ENCODE measurements around the gene GAS6.
"Not testable (repeated sequence)": the region's sequence is repeated elsewhere in the genome, so short reads cannot be mapped to it uniquely, and the experiment has no call there.

GAS6 gene

DNA sequence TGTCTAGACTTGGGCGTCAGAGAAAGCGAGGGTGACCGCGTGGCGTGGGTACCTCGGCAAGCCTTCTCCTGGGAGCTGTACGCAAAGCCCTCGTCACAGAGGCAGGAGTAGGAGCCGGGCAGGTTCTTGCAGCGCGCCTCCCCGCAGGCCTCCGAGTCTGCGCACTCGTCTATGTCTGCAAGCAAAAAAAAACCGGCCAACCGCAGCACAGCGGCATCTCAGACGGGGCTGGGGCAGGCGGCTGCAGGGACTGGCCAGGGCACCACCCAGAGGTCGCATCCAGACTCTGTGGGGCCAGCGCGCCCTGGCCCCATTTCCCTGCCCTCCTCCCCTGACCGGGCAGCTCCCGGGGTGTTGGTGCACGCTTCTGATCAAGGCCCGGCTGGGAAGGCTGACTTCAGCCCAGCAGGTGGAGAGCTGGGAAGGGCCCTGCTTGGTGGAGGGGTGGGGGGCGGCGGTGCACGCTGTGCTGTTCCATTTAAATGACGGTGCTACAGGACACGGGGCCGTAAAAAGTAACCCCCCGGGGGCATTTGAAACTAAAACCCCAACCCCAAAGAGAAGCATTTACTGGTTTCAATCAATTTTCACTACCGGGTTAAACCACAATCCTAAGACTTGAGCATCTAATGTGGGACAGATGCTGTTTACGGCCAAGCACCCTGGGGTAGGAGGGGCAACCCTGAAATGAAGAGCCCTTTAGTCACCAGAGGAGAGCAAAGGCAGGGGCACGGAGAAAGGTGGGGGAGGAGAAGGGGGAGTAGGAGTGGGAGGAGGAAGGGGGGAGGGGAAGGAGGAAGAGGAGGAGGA lies 28.2 kb downstream of the GAS6 start:
- TF ChIP-seq, protein P1, sequence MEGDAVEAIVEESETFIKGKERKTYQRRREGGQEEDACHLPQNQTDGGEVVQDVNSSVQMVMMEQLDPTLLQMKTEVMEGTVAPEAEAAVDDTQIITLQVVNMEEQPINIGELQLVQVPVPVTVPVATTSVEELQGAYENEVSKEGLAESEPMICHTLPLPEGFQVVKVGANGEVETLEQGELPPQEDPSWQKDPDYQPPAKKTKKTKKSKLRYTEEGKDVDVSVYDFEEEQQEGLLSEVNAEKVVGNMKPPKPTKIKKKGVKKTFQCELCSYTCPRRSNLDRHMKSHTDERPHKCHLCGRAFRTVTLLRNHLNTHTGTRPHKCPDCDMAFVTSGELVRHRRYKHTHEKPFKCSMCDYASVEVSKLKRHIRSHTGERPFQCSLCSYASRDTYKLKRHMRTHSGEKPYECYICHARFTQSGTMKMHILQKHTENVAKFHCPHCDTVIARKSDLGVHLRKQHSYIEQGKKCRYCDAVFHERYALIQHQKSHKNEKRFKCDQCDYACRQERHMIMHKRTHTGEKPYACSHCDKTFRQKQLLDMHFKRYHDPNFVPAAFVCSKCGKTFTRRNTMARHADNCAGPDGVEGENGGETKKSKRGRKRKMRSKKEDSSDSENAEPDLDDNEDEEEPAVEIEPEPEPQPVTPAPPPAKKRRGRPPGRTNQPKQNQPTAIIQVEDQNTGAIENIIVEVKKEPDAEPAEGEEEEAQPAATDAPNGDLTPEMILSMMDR (IDR thresholded peaks at IDR 0.05; ENCODE audit: insufficient read depth, low read depth, low read length, missing control alignments) = no peak
- H3K4me3 ChIP-seq (ENCODE audit: low read length) = no peak overlapping the region
- no peak for DNase-seq (ENCODE audit: low read depth)

DNA sequence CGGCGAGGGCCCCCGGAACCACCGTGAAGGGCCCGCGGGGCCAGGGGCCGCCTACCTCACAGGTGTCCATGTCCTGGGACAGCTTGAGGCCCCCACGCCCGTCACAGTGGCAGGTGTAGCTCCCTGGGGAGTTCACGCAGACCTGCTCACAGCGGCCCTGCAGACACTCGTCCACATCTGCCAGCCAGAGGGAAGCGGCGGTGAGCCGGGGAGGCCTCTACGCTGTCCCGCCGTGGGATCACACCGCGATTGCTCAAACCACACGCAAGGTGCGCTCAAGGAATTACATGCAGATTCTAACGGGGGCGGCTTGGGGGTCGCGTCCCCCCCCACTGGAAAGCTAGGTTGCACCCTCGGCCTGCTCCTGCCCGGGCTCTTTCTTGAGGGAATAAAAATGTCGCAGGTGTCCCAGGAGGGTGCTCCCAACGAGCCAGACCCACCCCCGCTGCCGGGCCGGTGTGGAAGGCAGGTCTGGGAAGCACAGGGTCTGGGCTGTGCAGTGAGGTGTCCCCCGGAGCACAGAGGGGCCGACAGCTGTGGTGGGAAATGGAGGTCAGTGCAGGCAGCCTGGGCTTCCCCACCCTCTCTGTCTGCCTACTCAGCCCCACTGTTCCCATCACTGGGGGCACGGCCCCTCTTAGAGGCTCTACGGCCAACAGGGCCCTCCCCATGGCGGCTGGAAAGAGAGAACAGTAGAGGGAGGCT lies 29.2 kb downstream of the GAS6 start:
- DNase-seq (ENCODE audit: low read depth) = no peak
- TF ChIP-seq, protein P1 (IDR thresholded peaks at IDR 0.05; ENCODE audit: insufficient read depth, low read depth, low read length, missing control alignments) = no peak
- no peak overlapping the region for H3K4me3 ChIP-seq (ENCODE audit: low read length)

DNA sequence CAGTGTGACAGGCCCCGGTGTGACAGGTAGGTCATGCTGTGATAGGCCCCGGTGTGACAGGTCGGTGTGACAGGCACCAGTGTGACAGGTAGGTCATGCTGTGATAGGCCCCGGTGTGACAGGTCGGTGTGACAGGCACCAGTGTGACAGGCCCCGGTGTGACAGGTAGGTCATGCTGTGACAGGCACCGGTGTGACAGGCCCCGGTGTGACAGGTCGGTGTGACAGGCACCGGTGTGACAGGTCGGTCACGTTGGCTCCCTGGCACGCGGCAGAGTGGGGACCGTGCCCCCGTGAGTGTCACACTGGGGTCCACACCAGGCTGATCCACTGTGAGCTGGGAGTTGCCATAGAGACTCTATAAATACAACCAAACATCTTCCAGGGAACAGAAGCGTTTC lies 29.9 kb downstream of the GAS6 start:
- DNase-seq (ENCODE audit: low read depth); H3K4me3 ChIP-seq (ENCODE audit: low read length): not testable (repeated sequence)

DNA sequence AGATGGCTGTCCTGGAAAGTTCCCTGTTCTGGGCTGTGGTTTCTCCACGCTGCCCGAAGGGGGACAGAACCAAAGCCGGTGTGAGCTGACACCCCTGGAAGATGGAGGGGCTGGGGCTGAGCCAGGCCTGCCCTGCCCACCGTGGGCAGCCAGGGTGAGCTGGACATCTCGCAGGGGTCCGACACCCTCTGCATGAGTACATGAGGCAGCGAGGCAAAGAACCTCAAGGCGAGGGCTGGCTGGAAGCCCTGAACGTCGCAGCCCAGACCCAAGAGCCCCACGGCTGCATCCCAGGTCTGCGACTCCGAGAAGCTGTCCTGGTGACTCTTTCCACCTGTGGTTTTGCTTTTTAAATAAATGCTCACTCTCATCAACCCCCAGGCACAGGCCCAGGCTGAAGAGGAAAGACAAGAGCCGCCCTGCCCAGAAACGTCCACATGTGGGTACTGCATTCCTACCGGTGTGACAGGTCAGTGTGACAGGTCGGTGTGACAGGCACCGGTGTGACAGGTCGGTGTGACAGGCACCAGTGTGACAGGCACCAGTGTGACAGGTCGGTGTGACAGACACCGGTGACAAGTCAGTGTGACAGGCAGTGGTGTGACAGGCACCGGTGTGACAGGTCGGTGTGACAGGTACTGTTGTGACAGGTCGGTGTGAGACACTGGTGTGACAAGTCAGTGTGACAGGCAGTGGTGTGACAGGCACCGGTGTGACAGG lies 30.6 kb downstream of the GAS6 start:
- TF ChIP-seq, protein P1 (IDR thresholded peaks at IDR 0.05; ENCODE audit: insufficient read depth, low read depth, low read length, missing control alignments) = no peak
- H3K4me3 ChIP-seq (ENCODE audit: low read length) = no peak overlapping the region

DNA sequence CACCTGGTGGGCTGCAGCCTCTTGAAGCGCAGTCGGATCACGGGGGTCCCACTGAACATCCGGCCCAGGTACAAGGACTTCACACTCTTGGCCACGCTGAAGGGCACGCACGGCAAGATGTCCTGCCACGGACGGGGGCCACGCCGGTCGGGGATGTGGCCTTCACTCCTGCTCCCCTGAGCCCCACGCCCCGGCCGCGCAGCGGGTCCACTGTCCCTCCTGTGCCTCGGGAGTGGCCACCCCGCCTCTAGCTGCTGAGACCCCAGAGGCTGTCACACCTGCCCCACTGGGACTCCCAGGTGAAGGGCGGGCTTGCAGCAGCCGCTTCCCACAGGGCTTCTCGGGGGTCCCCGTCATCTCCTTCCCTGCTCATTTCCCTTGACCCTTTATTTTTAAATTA lies 31.2 kb downstream of the GAS6 start:
- TF ChIP-seq, protein P1 (IDR thresholded peaks at IDR 0.05; ENCODE audit: insufficient read depth, low read depth, low read length, missing control alignments) = no peak
- H3K4me3 ChIP-seq (ENCODE audit: low read length) = no peak overlapping the region
- no peak for DNase-seq (ENCODE audit: low read depth)

More for the DNA sequence above, 30.6 kb downstream of the GAS6 start:
- no peak for DNase-seq (ENCODE audit: low read depth)

DNA sequence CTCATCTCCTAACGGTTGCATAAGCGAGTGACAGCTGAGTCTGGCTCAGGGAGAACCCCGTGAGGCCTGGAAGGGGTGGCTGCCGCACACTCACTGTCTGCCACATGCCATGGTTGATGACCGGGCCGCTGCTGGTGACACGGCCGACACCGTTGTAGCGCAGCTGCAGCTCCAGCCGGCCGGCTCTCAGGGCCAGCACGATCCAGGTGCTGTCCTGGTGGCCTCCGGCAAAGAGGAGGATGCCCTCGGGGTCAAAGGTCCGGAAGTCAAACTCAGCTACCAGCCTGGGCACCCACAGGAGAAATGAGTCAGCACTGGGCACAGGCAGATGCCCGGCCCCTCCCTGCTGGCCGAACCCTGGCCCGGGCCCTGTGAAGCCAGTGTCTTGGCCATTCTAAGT lies 31.7 kb downstream of the GAS6 start:
- DNase-seq (ENCODE audit: low read depth) = no peak
- TF ChIP-seq, protein P1 (IDR thresholded peaks at IDR 0.05; ENCODE audit: insufficient read depth, low read depth, low read length, missing control alignments) = no peak
- H3K4me3 ChIP-seq (ENCODE audit: low read length) = no peak overlapping the region

DNA sequence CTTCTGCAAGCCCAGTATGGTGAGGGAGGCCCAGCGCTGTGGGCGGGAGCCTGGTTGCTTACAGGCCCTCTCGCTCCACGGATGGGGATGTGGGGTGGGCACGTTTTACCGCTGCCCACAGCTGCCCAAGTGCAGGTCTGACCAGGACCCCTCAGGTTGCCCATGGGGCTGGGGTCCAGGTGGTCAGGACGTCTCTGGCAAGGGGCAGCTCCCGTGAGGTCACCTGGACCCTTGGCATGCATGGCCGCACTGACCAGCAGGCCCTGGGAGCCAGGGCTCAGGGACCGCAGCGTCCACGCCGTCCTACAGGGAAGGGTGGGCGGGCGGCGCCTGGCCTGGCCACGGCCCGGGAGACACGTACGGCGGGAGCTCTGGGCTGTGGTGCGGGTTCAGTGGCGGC lies 32.8 kb downstream of the GAS6 start:
- TF ChIP-seq, protein P1 (IDR thresholded peaks at IDR 0.05; ENCODE audit: insufficient read depth, low read depth, low read length, missing control alignments) = no peak
- no peak for DNase-seq (ENCODE audit: low read depth)

DNA sequence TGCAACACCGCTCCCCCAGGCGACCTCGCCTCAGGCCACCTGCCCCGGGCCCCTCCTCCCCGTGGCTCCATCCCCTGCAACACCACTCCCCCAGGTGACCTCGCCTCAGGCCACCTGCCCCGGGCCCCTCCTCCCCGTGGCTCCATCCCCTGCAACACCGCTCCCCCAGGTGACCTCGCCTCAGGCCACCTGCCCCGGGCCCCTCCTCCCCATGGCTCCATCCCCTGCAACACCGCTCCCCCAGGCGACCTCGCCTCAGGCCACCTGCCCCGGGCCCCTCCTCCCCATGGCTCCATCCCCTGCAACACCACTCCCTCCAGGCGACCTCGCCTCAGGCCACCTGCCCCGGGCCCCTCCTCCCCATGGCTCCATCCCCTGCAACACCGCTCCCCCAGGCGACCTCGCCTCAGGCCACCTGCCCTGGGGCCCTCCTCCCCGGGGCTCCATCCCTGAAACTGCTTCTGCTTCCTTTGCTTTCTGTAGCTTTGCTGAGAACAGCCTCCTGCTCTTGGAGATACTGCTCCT lies 33.4 kb downstream of the GAS6 start:
- not testable (repeated sequence) for DNase-seq (ENCODE audit: low read depth); H3K4me3 ChIP-seq (ENCODE audit: low read length)

More for the DNA sequence above, 32.8 kb downstream of the GAS6 start:
- no peak overlapping the region for H3K4me3 ChIP-seq (ENCODE audit: low read length)
